ENCODE measurements around the gene CFAP92.

Gene CFAP92

GRCh38 chr3:128988286-128988685 lies 5.6 kb downstream of the CFAP92 start:
- DNase-seq (ENCODE audit: low spot score) (no peak), FAIRE-seq (no peak)

GRCh38 chr3:128987302-128988100 lies 6.4 kb downstream of the CFAP92 start:
- FAIRE-seq (no peak), DNase-seq (ENCODE audit: low spot score) (no peak)

- DNase-seq (ENCODE audit: low spot score) = no peak
- FAIRE-seq = no peak
These were observed 9.3 kb downstream of the CFAP92 start for GRCh38 chr3:128984596-128984995.

GRCh38 chr3:128983293-128984069 lies 10.4 kb downstream of the CFAP92 start:
- FAIRE-seq = no peak
- no peak for DNase-seq (ENCODE audit: low spot score)

GRCh38 chr3:128975276-128975675 lies 18.6 kb downstream of the CFAP92 start:
- no peak for FAIRE-seq
- no peak for DNase-seq (ENCODE audit: low spot score)

GRCh38 chr3:128973988-128974564 lies 19.8 kb downstream of the CFAP92 start:
- FAIRE-seq (no peak), DNase-seq (ENCODE audit: low spot score) (no peak)

GRCh38 chr3:128971421-128972100 lies 22.3 kb downstream of the CFAP92 start:
- DNase-seq (ENCODE audit: low spot score) (no peak), FAIRE-seq (no peak)

- no peak for FAIRE-seq
- DNase-seq (ENCODE audit: low spot score) = no peak
These were observed 23.2 kb downstream of the CFAP92 start for GRCh38 chr3:128970740-128971047.

- DNase-seq (ENCODE audit: low spot score) (peak; percentile 33), FAIRE-seq (no peak)
These were observed 23.7 kb downstream of the CFAP92 start for GRCh38 chr3:128969993-128970739.

GRCh38 chr3:128967748-128968355 lies 26.0 kb downstream of the CFAP92 start:
- FAIRE-seq (no peak), DNase-seq (ENCODE audit: low spot score) (no peak)

- FAIRE-seq = no peak
- no peak for DNase-seq (ENCODE audit: low spot score)
These were observed 28.1 kb downstream of the CFAP92 start for GRCh38 chr3:128965818-128966217.

GRCh38 chr3:128965280-128965679 lies 28.6 kb downstream of the CFAP92 start:
- no peak for DNase-seq (ENCODE audit: low spot score)
- no peak for FAIRE-seq

GRCh38 chr3:128956440-128956839 lies 37.4 kb downstream of the CFAP92 start:
- FAIRE-seq (no peak), DNase-seq (ENCODE audit: low spot score) (no peak)

GRCh38 chr3:128950223-128950938 lies 43.5 kb downstream of the CFAP92 start:
- no peak for DNase-seq (ENCODE audit: low spot score)

GRCh38 chr3:128949158-128949557 lies 44.7 kb downstream of the CFAP92 start:
- no peak for DNase-seq (ENCODE audit: low spot score)

More at GRCh38 chr3:128950223-128950938, 43.5 kb downstream of the CFAP92 start:
- FAIRE-seq = no peak

GRCh38 chr3:128946411-128946810 lies 47.5 kb downstream of the CFAP92 start:
- FAIRE-seq = no peak
- DNase-seq (ENCODE audit: low spot score) = no peak

More at GRCh38 chr3:128949158-128949557, 44.7 kb downstream of the CFAP92 start:
- no peak for FAIRE-seq

GRCh38 chr3:128945878-128946175 lies 48.0 kb downstream of the CFAP92 start:
- DNase-seq (ENCODE audit: low spot score) (no peak), FAIRE-seq (no peak)

GRCh38 chr3:128945041-128945877 lies 48.6 kb downstream of the CFAP92 start:
- DNase-seq (ENCODE audit: low spot score) (no peak), FAIRE-seq (no peak)

Data from RCC 7860 (cell line).